Amniotic stem cell (primary cell): Measurements from ENCODE around the gene FAM114A1.
"Not testable (repeated sequence)": the region's sequence is repeated elsewhere in the genome, so short reads cannot be mapped to it uniquely, and the experiment has no call there.

ENCODE experiments used
- DNase-seq: peaks from one replicate; lab custom pipeline; 2025; lab: John Stamatoyannopoulos, UW

The FAM114A1 gene

DNA sequence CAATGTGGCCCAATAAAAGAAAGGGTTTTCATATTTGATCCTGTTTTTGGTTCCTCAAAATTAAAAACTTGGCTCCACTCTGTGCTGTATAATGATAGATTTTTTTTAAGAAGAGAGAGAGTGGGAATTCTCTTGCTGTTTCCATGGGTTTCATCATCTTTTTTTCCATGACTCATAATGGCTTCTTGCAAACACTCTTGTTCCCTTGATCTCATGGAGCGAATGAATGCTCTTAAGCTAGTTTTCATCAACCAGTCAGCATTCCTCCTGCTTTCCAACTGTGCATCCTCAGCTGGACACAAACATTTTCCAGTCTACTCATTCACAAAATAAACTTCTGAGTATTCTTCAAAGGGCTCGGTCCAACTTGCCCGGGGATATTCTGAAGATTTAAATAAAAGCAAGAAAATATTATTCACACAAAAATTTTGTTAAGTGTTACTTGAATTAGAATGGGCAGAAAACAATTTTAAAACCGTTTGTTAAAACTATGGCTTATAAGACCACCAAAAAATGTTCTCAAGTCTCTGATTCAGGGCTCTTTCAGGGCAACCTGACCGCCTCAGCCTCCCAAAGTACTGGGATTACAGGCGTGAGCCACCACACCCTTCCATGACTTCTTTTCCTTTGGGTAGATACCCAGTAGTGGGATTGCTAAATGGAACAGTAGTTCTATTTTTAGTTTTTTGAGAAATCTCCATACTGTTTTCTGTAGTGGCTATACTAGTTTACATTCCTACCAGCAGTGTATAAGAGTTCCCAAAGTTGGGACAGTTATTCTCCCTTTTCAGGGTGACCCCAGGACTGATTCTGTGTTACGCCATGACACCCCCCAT lies 99.9 kb downstream of the FAM114A1 start:
- DNase-seq, result peak; percentile 90

DNA sequence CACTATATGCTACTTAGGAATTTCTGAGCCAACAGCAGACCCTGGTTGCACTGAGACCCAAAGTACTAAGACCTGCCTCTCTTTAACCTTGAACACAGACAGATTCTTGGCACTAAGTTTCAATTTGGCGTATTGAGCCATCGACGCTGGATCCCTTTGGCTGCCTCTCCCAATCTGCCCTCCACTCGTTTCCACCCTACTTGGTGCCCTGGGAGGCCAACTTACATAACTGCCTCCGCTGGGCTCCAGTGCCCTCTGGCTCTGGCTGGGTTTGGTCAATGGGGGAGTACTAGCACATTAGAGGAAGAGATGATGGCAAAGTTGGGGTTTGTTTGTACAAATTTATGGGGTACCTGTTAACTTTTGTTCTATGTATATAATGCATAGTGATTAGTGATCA lies 101.1 kb downstream of the FAM114A1 start:
- DNase-seq, result no peak

DNA sequence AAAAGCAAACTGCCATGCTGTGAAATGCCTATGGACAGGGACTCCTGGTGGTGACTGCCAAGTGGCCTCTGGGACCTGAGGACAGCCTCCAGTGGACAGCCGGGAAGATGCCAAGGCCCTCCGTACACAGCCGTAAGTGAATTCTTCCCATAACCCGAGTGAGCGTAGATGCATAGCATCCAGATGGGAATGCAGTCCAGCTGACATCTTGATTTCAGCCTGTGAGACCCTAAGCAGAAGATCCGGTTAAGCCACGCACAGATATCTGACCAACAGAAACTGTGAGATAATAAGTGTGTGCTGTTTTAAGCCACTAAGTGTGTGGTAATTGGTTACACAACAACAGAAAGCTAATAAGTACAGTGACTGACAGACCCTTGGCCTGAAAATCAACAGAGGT lies 108.7 kb downstream of the FAM114A1 start:
- DNase-seq, result no peak

DNA sequence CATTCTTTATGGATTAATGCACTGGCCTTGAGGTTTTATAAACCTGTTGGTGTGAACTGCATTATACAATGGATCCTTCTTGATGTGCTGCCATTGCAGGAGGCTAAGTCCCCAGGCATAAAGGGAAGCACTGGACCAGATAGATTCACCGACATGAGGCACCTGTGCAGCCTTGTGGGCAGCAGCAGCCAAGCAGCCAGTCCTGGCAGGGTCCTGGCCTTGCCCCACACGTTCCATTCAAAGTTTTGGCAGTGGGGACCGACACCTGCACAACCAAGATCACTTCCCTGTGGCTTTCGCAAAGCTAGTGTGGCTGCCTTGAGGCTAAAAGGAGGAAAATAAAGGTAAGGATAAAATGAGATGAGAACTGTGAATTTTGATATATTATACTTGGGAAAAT lies 111.5 kb downstream of the FAM114A1 start:
- no peak for DNase-seq

DNA sequence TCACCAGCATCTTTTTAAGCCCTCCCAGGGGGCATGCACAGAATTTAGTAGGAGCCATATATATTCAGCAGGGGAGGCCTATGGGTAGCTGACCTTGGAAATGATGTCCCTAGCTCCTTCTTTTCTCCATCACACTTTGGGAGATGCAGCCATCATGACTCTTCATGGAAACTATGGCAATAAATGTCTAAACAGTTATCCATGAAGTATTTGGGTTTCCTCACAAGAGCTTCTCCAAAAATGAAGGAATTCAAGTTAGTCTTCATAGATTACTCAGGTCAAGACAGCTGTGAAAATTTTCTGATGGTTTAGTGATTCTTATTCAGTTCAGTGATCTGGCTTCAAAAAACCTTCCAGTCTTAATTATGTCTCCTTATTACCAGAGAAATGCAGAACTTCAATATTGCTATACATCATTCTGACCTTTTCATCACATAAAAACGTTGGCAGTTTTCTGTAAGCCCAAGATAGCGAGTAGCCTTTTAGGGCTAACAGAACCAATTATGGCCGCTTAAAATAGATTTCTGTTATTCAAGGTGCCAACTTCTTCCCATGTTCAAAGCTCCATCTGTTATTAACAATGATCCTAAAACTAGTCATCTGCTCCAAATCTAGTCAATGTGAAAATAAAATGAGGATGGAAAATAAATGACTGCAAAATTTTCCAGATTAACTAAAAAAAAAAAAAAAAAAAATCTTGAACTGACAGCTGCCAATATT lies 112.1 kb downstream of the FAM114A1 start:
- no peak for DNase-seq

DNA sequence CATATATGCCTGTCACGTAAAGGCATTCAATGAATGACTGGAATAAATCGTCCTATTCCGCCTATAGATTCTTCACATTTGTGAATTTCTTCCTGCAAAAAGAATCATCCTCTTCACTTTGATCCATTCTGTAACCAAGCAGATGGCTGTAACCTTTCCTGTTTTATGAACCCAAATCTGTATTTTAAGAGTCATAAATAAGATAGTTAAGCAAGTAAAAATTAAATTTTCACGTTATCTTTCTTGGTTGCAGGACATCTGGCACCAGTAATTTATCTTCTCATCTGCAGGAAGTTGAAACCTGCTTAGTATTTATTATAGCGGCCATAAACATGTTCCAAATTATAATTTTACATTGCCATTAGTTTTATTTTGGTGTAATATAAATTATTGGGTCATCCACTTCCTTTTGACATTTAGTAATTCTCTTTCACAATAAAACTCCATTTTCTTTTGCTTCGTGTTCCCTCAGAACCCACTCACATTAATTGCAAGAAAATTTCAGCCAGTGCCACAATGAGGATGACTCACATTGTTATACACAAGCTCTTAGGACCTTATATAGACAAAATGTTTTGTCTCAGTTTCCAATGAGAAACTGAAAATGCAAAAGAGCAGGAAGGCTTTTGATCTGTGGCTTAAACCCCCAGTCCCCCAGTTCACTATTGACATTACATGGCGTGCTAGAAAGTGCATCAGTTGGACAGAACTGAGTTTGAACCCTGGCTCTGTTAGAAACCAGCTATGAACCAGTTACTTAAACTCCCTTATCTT lies 113.5 kb downstream of the FAM114A1 start:
- DNase-seq, result no peak

DNA sequence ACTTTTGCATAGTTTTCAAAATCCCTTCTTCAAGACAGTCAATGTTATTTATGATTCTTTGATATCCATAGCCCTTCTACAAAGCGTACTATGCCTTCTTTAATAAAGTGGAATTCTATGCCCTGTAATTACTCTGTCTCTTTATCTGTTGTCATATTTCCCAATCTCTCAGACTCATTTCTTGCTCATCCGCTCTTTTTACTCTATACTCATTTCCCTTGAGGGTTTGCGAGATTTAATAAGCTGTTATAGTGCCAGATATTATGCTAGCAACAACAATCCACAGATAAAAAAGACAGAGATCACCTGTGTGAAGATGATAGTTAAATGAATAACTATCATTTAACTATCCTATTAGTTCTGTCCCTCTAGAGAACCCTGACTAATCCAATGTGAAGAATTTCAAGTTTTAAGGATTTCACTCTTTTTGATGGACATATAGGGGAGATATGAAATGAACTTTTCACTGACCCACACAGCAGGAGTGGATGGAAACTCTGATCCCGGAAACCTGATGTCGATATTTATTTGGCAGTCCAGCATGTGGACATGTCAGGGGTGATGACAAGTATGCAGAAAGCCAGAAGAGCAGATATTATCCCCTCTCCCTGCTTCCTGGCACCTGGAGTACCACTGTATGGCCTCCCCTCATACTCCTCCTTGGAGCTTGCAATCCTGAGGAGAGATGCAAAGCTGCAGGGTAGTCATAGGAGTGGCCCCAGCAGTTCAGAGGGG lies 114.9 kb downstream of the FAM114A1 start:
- DNase-seq, result no peak

DNA sequence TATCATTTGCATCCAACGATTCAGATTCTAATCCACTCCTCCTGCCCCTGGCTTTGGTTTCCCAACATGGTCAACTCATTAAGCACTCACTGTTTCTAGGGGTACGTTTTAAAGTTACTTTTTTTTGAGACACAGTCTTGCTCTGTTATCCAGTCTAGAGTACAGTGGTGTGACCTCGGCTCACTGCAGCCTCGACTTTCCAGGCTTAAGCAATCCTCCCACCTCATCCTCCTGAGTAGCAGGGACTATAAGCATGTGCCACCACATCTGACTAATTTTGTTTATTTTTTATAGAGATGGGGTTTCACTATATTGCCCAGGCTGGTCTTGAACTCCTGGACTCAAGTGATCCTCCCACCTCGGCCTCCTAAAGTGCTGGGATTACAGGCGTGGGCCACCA lies 115.7 kb downstream of the FAM114A1 start:
- no peak for DNase-seq

DNA sequence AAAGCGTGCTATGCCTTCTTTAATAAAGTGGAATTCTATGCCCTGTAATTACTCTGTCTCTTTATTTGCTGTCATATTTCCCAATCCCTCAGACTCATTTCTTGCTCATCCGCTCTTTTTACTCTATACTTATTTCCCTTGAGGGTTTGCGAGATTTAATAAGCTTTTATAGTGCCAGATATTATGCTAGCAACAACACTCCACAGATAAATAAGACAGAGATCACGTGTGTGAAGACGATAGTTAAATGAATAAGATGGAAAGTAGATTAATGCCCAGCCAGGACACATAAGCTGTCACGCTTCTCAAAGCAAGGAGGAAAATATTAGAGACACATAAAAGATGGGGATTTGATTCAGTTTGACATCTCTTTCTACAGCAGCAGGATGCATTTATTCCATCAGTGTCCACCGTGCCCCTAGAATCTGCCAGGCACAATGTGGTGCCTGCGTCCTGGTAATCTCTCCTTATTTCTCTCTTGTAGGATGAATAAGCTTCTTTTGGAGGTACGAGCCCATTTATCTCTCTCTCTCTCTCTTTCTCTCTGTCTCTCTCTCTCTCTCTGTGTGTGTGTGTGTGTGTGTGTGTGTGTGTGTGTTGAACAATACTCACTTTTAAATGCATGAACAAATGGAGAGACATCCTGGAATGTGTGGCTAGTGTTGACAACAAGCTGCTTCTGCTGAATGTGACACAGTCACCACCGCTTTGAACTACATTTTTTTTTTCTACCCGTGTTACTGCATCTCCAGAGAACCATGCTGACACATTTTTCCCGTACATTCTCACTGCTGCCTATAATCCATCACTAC lies 116.4 kb downstream of the FAM114A1 start:
- DNase-seq, result no peak

DNA sequence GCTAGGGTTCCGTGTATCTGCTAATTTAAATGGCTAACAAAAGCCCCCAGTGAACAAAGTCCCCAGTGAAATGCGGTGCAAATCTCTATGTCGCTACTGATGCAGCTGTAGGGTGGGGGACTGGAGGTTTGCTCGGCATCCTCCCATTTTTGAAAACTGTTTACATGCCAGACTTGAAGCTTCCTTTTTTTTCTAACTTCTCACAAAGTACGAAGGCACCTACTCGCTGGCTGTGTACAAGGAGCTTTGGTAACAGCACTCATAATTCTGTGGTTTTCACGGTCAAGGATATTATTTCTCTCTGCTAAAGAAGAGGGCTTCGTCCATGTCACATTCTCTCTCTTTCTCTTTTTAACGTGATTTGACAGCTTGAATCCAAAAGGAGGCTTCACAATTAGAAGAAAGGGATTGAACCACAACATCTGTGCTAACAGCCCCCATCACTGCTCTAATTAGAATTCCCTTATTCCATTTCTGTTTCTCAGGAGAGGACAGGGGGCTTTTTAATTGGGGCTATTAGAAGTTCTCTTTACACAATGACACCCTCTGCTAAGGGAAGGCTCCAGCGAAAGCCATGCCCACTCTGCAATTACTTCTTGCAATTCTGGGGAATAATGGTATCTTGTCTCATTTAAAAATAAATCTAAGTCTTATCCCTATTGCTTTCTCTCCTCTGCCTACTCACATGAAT lies 117.9 kb downstream of the FAM114A1 start:
- no peak for DNase-seq

DNA sequence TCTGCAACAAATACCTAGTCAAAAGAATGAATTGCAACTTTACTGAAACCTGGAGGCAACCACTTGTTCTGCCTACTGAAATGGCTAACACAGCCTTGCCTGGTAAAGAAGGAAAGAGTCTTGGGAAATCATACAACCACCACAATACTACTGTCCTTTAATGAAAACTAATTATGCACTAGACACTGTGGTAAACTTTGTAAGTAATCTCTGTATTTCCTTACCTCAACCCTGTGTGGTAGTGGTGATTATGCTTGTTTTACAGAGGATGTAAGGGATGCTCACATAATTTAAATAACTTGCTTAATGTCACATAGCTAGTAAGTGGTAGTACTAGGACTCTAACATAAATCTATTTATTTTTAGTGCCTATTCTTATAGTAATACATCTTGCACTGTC lies 119.9 kb downstream of the FAM114A1 start:
- DNase-seq, result no peak

DNA sequence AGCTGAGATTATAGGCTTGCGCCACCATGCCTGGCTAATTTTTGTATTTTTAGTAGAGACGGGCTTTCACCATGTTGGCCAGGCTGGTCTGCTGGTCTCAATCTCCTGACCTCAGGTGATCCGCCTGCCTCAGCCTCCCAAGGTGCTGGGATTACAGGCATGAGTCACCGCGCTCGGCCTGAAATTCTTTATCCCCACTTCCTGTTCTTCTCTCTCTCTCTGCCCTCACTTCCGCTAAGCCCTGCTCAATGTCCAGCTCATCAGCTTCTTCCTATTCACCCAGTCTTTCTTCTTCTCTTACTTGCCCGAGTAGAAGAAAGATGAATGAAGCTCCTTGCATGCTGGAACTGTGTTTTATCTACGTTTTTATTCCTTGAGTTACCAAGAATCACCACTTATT lies 120.7 kb downstream of the FAM114A1 start:
- not testable (repeated sequence) for DNase-seq

DNA sequence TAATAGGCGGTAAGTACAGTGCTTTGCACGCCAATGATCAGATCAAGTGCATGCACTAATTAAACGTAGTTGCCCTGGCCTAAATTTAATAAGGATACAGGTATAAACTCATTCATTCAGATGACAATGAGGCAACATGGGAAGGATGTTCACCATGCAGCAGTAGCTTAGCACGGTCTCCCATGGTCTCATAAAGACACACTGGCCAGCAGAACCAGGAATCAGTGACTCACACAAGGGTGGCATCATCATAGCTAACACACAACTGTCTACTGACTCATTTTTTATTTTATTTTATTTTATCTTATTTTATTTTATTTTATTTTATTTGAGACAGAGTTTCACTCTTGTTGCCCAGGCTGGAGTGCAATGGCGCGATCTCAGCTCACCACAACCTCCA lies 121.9 kb downstream of the FAM114A1 start:
- no peak for DNase-seq

DNA sequence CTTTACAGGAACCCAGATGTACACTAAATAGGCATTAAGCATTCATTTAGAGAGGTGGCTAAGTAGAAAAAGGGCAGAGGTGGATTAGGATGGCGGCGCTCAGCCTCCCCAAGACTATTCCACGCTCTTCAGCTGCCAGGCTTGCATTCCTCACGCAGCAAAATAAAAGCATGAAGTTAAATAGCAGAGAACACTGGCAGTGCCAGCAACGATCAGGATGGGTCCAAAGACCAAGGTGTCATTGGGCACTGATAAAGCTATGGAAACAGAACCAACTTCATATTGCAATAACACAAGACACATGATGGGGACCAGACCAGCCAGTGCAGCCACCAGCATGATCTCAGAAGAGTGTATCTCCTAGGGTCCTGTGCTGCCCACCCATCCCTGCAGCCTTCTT lies 122.6 kb downstream of the FAM114A1 start:
- DNase-seq, result no peak

DNA sequence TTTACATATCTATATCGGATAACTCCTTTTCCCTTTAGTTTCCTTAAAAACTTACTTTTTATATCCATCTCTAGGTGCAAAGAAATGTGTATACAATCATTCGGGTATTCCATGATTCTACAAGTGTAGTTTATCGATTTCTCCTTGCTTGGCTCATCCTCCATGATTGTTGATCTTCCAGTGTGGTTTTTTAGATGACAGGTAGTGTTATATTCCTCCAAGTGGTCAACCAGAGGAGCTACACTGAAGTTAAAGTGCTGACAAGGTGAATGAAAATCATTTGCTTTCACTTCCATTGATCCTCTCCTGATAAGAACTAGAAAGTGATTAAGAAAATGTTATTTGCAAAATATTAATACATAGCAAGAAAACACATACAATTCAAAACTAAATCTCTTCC lies 126.1 kb downstream of the FAM114A1 start:
- DNase-seq, result no peak

DNA sequence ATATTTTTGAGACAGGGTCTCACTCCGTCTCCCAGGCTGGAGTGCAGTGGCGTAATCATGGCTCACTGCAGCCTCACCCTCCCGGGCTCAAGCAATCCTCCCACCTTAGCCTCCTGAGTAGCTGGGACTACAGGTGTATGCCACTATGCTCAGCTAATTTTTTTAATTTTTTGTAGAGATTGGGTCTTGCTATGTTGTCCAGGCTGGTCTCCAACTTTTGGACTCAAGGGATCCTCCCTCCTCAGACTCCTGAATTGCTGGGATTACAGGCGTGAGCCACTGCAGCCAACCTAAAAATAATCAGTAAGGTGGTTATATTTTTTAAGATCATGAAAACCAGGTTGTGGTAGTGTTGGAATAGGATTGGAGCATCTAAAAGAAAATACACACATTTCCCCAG lies 126.5 kb downstream of the FAM114A1 start:
- DNase-seq, result no peak
